Esophagus muscularis mucosa (tissue), 3 donors: ENCODE data around the gene PRRC2B.

Experiments
- CTCF ChIP-seq, 3 experiments: fragments of 200-600 bp in 2 of 3; fragments of 450-650 bp in 1 of 3; sonication (generic) in 2 of 3; IDR thresholded peaks; one replicate each; pipeline ENCODE4 v1.5.1; 2017 to 2019; ENCODE audit warnings: antibody characterized with exemption in 3 of 3, mild to moderate bottlenecking in 2 of 3, moderate library complexity in 1 of 3
- POLR2A ChIP-seq: fragments of 450-650 bp; IDR thresholded peaks from one replicate; pipeline ENCODE4 v1.6.1; 2017; ENCODE audit warnings: antibody characterized with exemption, moderate library complexity, mild to moderate bottlenecking, low read depth
- POLR2AphosphoS5 ChIP-seq, 2 donors: sonication (generic); formaldehyde crosslinking; IDR thresholded peaks; one replicate each; pipeline ENCODE4 v1.6.1; 2017; ENCODE audit warnings: antibody characterized with exemption in 2 of 2

- no peak for TF ChIP-seq CTCF (IDR thresholded peaks at IDR 0.05)
- TF ChIP-seq POLR2AphosphoS5 (IDR thresholded peaks at IDR 0.05), result no peak
- no peak for TF ChIP-seq POLR2A
These were observed 98.2 kb downstream of the PRRC2B start for GRCh38 chr9:131492070-131492469.
